GM12801 (cell line): ENCODE results near the gene ARHGAP15.

Experiments used
- TF ChIP-seq, protein P1 (sequence below): IDR thresholded peaks from one replicate; pipeline ENCODE4 v1.5.1; 2011; ENCODE audit warnings: control low read depth; ENCODE audit not compliant: insufficient read length; ENCODE audit errors: extremely low read depth

ARHGAP15 gene

DNA sequence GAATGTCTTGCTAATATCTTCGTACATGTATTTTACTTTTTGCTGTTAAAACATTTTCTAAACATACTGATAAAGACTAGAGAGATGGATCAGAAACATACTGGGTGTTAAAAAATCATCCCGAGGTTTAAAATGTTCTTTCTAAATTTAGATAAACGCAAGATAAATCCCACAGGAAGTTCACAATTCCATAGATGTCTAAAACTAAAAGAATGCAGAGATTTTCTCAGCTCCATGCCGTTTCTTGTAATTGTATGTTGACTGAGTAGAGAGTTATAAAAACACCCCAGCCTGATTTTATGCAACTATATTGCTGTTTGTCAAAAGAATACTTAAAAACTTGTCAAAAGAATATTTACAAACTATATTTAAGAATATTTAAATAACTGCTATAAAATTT lies 455.7 kb downstream of the ARHGAP15 start:
- TF ChIP-seq, protein P1, sequence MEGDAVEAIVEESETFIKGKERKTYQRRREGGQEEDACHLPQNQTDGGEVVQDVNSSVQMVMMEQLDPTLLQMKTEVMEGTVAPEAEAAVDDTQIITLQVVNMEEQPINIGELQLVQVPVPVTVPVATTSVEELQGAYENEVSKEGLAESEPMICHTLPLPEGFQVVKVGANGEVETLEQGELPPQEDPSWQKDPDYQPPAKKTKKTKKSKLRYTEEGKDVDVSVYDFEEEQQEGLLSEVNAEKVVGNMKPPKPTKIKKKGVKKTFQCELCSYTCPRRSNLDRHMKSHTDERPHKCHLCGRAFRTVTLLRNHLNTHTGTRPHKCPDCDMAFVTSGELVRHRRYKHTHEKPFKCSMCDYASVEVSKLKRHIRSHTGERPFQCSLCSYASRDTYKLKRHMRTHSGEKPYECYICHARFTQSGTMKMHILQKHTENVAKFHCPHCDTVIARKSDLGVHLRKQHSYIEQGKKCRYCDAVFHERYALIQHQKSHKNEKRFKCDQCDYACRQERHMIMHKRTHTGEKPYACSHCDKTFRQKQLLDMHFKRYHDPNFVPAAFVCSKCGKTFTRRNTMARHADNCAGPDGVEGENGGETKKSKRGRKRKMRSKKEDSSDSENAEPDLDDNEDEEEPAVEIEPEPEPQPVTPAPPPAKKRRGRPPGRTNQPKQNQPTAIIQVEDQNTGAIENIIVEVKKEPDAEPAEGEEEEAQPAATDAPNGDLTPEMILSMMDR: no peak

DNA sequence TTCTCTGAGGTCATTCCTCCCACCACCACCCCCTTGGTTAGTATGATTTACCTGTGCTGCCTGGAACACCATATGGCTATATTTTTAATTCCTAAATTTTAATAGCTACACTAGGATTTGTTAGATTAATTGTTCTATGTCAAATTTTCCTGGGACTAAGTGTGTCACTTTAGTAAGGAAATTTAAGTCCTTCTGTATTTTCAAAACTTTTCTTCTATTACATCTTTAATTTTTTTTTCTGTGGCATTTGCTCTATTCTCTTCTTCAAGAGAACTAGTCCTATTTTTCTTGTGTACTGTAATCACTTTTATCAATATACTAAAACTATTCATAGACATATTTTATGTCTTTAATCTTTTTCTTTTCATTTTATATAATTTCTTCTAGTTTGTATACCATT lies 456.9 kb downstream of the ARHGAP15 start:
- TF ChIP-seq, protein P1: no peak

DNA sequence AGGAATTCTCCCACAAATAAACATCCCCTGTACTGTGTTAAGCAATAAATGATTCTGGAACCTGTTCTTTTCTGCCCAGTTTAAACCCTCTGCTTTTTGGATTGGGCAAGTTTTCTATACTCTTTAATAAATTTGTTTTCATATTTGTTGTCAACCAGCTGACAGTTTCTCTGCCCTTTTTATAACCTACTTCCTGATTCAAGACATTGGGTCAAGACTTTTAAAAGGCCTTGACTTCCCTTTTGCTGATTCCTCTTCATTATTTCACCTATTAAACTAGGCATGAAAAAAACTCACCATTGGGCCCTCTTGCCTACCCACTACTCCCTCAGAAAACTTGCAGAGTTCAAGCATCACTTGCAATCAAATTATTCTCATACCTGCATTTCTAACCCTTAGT lies 459.5 kb downstream of the ARHGAP15 start:
- TF ChIP-seq, protein P1: no peak

DNA sequence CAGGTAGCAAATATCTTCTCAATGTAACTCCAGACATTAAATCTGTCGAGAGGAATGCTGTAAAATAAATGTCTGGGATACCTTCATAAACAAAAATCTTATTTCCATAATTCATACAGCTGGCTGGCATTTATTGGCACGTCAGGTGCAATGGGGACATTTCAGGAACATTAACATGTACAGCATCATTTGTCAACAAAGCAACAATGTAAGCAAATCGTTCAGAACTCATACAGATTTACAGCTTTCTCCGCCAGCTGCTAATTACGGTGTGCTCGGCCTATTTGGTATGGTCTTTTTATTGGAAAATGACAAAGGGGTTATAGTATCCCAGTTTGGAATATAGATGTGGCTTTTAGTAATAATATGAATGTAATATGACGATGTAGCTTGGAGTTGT lies 464.9 kb downstream of the ARHGAP15 start:
- TF ChIP-seq, protein P1: no peak

DNA sequence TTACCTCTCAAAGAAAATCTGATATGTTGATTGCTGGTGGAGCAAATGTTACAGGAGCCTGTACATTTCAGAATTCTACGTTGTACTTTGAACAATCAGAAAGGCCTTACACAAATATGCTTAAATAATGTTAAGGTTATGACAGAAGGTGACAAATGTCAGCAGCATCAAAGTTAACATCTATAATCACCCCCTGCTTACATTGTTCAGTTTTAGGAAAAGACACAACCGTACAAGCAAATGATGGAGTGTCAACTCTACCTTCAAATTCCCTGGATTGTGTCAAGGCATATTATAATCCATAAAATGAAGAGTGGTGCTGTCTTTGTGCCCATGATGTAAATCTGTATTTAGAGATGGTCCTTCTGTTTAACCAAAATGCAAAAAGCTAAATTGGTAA lies 465.5 kb downstream of the ARHGAP15 start:
- TF ChIP-seq, protein P1: no peak

DNA sequence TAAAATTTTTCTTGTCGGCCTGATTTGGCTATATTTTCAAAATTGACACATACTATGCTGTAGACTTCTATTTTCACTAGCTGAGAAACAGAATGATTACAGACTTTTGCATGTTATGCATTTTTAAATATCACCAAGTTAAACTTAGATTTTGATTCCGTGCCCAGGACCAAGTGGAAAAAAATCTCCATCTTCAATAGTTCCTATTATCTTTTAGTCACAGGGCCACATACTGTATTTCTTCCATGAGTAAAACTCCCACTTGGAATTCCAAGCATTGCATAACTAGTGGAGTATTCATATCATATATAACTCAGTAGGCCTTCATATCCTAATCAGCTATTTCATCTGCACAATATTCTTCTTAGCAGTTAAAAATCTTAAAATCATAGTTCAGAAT lies 470.9 kb downstream of the ARHGAP15 start:
- TF ChIP-seq, protein P1: no peak

GRCh38 chr2:143601828-143602227 lies 472.6 kb downstream of the ARHGAP15 start:
- TF ChIP-seq, protein P1: no peak

DNA sequence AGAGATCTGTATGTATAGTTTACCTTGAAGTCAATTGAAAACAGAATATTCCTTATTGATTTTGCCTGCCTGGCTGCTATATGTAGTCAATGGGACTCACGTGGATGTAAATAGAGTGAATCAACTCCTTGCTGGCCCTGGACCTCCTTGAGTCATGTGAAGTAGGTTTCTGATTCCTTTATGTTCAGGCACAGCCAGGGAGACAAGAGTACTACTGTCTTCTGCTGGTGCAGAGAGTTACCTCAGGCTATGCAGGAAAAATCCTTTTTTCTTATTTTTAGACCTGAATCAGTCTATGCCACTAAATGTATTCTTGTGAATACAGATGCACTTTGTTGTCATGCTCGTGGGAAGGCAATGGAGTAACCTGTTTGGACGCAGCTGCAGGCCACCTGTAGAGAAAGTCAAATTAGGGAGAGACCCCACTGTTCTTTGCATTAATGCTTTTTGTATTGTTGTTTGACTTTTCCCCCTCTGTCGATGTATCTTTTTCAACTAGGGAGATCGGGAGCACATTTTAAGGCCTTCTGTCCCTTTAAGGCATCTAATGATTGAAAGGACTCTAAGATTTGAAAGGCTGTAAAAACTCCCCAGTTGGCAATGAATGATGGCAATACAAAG lies 473.9 kb downstream of the ARHGAP15 start:
- TF ChIP-seq, protein P1: no peak
